DMS53 treated with DMSO at 0.1 percent for 48 hours (cell line): ENCODE data around the gene GH2.
"Not testable (repeated sequence)": the region's sequence is repeated elsewhere in the genome, so short reads cannot be mapped to it uniquely, and the experiment has no call there.

Experiments used
- DNase-seq: peaks from one replicate; lab custom pipeline; 2025; ENCODE audit not compliant: unreplicated experiment; lab: John Stamatoyannopoulos, UW

Gene GH2

DNA sequence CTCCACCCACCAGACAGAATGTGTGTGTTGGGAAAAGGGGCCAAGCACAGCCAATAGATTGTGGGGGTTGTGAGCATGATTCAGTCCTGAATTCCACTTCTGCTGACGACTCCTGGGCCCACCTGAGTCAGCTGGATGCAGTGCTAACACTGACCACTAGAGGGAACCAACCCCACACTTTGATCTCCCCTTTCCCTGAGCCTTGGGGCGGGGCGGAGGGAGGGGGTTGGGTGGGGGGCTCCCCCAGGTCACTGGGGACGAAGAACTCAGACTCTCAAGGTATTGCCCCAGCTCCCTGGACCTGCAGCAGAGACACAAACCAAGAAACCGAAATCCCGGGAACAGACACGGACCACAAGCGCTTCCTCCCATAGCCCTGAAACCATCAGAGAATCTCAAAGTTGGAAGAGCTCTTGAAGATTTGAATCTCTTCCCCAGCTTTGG lies 29.9 kb upstream of the GH2 start:
- DNase-seq = no peak

DNA sequence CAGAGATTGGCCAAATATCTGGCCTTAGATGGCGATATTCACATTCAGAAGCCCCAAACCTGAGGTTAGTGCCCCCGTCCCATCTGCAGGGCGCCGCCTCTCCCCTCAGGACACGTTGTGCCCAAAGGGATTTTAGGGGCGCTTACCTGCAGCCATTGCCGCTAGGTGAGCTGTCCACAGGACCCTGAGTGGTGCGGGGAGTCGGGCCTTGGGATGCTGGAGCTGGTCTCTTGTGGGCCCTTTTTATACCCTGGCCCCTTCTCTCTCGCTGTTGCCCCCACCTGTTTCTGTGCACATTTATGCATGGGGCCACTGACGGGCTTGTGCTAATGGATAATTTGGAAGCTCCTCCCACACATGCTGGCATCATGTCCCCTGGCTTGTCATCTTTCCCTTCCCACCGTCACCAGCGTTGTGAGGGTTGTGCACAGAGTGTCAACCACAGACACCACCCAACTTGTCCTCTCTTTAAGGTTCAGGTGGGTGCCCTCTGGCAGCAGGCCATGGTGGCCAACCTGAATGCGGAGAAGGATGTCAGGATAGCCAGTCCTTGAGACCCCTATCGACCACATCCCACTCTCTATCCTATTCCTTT lies 29.4 kb upstream of the GH2 start, which contains the start of gene CSHL1:
Gene CSHL1, minus strand, starts transcription at position 218 of the 595 bp plus-strand sequence. Its CDS starts 62 bp downstream, at position 156.
- no peak for DNase-seq

DNA sequence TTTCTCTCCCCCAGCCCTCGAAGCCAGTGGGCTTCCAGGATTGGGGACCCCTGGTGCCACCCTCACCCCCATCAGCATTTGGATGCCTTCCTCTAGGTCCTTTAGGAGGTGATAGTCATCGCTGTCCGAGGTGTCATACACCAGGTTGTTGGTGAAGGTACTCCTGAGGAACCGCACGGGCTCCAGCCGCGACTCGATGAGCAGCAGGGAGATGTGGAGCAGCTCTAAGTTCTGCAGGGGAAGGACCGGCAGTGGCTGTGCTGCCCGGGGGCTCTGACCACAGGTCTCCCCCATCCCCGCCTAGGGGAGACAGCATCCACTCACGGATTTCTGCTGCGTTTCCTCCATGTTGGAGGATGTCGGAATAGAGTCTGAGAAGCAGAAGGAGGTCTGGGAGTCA lies 28.4 kb upstream of the GH2 start:
- DNase-seq = no peak

GRCh38 chr17:63909586-63909985 lies 27.8 kb upstream of the GH2 start:
- not testable (repeated sequence) for DNase-seq

GRCh38 chr17:63907161-63907778 lies 25.5 kb upstream of the GH2 start:
- not testable (repeated sequence) for DNase-seq

GRCh38 chr17:63904796-63905195 lies 23.1 kb upstream of the GH2 start:
- DNase-seq = not testable (repeated sequence)

DNA sequence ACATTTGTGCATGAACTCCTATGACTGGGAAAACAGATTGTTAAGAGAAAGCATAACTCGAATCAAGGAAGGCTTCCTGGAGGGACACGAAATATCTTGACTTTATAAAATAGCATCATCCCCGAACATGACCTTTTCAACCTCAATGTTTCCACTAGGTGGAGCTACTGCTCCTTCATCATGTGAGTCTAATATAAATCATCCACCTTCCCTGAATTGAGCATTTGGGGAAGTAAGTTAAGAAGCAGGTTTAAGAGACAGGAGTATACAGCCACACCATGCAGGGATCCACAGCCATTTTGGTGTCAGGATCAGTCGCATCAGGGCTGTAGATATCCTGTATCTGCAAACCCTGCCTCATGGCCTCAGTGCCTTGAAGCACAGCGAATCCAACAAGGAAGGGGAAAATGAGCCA lies 22.1 kb upstream of the GH2 start:
- not testable (repeated sequence) for DNase-seq

DNA sequence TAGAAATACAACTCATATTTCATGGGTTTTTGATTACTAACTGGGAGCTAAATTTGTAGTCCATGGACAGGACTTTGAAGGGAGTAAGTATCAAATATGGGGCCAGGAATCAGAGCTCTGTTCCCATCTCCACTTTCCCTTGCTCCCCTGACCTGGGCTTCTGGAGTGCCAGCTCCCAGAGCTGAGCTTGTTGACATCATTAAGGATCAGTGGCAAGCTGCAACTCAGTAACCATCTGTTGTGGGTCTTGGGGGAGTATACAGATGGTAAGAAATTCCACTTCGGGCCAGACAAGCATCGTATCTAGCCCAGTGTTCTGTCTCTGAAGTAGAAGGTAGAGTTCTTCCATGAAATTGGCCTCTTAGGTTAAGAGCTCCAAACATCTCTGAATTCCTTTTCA lies 20.2 kb upstream of the GH2 start:
- not testable (repeated sequence) for DNase-seq

GRCh38 chr17:63898899-63899798 lies 17.4 kb upstream of the GH2 start:
- not testable (repeated sequence) for DNase-seq

- DNase-seq = not testable (repeated sequence)
These were observed 15.0 kb upstream of the GH2 start, which contains the start of gene CSH1 for GRCh38 chr17:63896524-63897354. Gene CSH1, minus strand, starts transcription at chr17:63896574. Its CDS starts 63 bp downstream, at chr17:63896511.

GRCh38 chr17:63894821-63895220 lies 13.1 kb upstream of the GH2 start:
- not testable (repeated sequence) for DNase-seq

- DNase-seq = not testable (repeated sequence)
These were observed 12.3 kb upstream of the GH2 start for GRCh38 chr17:63894021-63894420.

DNA sequence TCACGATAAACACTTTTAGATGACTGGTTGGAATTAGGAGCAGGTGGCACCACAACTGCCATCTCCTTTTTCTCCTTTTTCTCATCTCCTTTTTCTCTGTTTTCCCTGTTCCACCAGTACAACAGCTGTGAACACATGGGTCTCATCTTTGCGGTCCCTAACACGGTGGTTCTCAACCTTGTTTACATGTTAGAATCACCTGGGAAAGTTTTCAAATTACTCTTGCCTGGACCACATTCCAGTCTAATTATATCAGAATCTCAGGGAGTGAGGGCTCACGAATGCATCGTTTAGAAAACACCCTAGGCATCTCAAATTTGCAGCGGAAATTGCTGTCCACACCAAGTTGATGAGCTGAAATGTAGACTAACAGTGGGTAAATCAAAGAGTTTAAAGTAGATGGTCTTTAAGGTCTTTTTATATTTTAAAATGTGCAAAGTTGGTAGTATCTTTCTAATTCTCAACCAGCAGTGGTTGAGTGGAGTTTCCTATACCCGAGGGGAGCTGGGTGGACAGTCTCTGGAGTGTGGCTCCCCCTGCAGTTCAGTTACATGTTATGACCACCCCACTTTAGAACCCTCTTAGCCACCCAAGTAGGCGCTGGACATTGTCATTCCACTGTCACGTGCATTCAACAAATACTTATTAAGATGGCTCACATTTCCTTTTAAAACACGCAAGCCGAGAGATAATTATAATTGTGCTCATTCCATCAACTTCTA lies 10.7 kb upstream of the GH2 start:
- not testable (repeated sequence) for DNase-seq

DNA sequence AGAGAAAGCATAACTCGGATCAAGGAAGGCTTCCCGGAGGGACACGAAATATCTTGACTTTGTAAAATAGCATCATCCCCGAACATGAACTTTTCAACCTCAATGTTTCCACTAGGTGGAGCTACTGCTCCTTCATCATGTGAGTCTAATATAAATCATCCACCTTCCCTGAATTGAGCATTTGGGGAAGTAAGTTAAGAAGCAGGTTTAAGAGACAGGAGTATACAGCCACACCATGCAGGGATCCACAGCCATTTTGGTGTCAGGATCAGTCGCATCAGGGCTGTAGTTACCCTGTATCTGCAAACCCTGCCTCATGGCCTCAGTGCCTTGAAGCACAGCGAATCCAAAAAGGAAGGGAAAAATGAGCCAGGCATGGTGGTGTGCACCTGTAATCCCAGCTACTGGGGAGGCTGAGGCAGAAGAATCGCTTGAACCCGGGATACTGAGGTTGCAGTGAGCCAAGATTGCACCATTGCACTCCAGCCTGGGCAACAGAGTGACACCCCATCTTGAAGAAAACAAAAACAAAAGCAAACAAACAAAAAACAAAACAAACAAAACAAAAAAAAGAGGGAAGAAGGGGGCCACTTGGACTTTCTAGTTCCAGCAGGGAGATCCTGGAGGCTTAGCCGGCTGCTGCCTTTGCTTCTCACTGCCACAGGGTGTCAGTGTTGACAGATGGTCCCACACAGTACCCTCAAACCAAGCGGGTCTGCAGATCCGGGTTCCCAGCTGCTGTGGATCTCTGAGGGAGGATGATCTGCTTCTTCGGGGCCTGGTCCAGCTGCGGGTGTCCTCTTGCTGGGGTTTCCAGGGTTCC lies 7.5 kb upstream of the GH2 start:
- not testable (repeated sequence) for DNase-seq

DNA sequence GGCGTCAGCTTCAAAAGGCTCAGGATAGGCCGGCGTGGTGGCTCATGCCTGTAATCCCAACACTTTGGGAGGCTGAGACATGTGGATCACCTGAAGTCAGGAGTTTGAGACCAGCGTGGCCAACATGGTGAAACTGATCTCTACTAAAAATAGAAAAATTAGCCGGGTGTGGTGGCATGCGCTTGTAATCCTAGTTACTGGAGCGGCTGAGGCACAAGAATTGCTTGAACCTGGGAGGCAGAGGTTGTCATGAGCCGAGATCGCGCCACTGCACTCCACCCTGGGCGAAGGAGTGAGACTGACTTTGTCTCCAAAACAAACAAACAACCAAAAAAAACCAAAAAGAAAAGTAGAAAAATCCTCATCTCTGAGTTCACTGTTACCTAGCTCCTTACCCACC lies 3.4 kb upstream of the GH2 start:
- not testable (repeated sequence) for DNase-seq

DNA sequence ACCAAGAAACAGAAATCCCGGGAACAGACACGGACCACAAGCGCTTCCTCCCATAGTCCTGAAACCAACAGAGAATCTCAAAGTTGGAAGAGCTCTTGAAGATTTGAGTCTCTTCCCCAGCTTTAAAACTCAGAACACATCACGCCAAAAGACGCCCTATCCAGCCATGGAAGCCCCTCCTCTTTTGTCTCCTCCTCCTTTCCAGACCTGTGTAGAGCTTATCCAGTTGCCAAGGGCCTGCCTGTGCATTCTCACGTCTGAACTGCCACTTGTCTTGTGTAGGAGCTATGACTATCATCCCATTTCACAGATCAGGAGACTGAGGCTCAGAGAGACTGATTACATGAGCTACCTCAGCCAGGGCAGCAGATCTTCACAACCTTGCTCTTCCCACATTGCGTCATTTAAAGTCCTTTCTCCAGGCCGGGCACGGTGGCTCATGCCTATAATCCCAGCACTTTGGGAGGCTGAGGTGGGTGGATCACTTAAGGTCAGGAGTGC lies 932 bp upstream of the GH2 start:
- not testable (repeated sequence) for DNase-seq

DNA sequence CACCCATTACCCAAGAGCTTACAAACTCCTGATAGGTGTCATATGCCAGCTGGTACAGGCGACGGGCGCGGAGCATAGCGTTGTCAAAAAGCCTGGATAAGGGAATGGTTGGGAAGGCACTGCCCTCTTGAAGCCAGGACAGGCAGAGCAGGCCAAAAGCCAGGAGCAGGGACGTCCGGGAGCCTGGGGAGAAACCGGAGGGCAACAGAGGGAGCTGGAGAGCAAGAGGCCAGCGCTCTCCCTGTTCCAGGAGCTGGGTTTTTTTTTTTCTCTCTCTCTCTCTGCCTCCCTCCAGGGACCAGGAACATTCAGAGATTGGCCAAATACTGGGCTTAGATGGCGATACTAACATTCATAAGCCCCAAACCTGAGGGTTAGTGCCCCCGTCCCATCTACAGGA lies 407 bp downstream of the GH2 start:
- not testable (repeated sequence) for DNase-seq

DNA sequence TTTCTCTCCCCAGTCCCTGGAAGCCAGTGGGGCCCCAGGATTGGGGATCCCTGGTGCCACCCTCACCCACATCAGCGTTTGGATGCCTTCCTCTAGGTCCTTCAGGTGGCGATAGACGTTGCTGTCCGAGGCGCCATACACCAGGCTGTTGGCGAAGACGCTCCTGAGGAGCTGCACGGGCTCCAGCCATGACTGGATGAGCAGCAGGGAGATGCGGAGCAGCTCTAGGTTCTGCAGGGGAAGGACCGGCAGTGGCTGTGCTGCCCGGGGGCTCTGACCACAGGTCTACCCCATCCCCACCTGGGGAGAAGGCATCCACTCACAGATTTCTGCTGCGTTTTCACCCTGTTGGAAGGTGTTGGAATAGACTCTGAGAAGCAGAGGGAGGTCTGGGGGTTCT lies 1.0 kb downstream of the GH2 start:
- no peak for DNase-seq

DNA sequence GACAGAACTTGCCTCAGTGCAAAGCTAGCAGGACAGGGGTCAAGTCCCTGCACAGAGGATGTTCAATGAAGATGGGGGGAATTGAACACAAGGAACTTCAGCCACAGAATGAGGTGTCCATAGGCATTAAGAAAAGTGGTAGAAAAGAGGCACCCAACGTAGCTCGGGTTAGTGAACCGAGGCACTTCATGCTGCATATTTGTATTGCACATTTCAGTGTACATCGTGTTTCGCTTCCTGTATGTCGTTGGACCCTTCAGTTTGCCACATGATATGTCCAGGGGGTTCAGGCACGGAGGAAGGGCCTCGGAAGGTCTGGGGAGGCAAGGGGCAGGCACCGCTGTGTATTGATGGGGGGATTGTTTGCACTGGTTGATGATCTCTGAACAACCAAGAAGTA lies 3.3 kb downstream of the GH2 start:
- not testable (repeated sequence) for DNase-seq
